GM20431 (cell line): ENCODE data around the gene DGKD.
"Not testable (repeated sequence)": the region's sequence is repeated elsewhere in the genome, so short reads cannot be mapped to it uniquely, and the experiment has no call there.

ENCODE experiments used
- in situ Hi-C: fragments of 300-500 bp; cut with MseI, MboI; formaldehyde crosslinking; loops from one replicate; pipeline ENCODE4 v1.15.0; 2020; ENCODE audit warnings: low sequenced_read_pairs; ENCODE audit not compliant: unreplicated experiment

The DGKD gene

DNA sequence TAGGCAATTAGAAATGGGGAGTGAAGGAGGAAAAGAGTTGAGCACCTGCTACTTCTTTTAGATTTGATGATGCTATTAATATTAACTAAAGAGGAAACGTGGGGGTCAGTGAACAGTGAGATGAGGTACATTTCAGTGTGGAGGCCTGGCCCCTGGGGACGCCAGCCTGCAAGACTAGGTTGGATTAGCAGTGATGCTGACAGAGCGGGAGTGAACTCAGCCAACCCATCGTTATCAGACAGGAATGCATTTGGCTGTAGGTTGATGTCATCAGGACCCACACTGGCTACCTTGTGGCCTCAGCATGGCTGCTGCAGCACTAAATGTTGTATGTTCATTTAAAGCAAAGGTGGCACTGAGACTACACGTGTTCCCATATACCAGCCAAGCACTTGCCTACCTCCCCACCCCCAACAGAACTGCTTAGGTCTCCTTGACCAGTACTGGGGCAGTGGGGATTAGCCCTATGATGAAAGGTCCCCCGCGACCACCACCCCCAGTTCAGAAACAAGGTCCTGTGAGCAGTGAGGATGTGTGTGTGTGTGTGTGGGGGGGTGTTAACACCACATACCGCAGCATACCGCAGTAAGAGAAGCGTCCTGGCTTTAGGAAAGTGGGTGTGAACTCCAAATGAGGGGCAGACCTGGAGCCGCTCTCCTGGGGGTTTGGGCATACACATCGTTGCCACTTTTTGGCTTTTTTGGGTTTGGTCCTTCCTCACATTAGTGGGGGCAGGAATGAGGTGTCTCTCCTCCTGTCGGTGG, 26.0 kb downstream of the DGKD start:
- in situ Hi-C loops: no loop called here

DNA sequence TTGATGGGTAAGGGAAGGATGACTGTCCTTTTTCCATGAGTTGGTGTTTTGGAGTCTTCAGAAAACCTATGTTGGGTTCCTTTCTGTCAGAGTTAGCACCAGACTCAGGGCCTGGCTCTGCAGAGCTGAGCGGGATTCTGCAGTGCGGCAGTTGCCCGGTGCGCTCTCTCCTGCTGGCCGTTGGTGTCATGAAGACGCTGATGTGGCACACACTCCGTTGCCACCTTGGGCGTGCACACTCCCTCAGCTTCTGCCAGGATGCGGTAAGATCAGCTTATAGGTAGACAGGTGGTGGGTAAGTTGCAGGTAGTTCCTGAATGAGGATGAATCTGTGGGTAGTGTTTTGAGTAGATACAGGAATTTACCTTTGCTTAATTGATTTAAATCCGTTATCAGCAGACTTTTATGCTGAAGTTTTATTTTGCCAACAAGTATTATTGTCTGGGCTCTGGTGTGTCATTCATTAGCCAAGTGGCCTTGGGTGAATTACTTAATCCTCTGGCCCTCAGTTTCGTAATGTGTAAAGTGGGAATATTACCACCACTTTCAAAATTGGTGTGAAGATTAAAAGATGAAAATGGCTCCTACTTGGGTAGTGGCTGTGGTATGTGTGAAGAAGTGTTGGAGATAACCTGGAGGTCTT, 26.8 kb downstream of the DGKD start:
- in situ Hi-C loops: no loop called here

DNA sequence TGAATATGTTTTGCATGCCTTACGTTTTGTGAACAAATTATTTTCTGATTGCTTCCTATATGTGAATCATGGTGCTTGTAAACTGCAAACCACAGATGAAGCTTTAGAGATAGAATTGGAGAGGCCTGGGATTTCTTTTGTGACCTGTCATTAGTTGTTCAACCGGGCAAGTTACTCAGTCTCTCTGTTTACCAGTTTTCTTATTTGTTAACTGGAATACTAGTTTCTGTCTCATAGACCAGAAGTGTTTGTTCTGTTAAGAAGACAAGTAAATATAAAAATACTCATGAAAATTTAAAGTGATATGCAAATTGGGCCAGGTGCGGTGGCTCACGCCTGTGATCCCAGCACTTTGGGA, 27.3 kb downstream of the DGKD start:
- in situ Hi-C loops: no loop called here

DNA sequence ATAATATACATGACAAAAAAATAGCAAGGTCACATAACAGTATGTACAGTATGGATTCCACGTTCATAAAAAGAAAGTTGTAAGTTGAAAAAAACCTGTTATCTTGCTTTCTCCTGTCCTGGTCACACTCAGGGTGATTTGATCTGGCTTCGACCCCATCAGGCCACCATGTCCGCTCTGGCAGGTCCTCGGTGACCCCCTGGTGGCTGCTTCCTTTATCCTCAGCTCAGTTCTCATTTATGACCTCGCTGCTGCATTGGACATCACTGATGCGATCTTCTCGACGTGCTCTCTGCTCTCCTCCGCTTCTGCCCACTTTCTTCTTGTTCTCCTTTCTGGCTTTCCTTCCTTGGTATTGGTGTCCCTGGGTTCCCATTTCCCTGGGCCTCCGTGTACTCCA, 29.7 kb downstream of the DGKD start:
- in situ Hi-C loops: no loop called here

DNA sequence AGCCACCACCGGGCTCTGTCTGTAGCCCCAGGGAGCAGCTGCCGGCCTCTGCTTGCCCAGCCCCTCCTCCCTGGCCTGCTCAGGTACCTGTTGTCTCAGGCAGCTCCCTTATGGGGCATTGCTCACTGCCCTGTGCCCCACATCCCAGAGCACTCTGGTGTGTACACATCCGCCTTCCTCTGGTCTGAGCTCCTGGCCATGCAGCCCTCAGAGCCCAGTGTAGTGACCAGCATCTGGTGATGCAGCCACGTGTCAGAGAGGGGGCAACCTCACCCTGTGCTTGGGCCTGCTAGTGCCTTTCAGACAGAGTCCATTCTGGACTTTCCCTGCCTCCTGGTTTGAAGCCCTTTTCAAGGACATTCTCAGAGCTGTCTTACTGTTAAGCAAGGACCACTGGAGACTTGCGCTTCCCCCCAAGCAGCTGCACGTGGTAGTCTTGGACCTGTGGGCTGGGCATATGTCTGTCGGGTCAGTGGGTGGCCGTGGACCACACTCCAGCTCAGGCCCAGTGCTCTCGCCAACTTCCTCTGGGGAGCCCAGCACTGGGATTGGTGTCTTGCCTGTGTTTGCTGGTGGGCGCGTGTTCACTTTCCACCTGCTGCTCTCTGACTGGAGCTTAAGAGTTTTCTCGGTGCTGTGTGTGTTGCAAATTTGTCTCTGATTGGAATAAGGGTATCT, 30.7 kb downstream of the DGKD start:
- in situ Hi-C loops: no loop called here

DNA sequence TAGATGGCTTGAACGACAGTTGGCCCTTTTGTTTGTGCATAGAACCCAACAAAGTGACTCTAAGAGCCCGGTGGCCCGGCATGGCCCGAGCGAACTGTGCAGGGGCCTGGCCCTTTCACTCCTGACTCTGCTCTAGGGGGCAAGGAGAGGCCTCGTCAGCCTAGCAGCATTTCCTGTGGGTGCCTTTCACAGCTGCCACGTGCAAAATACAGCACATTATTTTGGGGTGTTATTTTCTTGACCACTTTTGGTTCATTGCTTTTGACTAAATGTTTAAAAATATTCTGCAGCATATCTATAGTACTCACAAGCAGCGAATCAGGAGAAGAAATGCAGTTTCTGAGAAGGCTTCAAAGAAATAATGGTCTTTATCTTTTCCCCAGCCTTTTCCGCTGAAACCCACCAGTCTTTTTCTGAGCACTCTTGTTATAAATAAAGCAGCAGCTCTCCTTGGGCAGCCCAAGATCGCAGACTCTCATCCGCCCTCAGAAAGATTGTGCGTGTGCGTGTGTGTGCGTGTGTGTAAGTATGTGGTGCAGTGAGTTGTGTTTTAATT, 31.3 kb downstream of the DGKD start:
- in situ Hi-C loops: no loop called here

DNA sequence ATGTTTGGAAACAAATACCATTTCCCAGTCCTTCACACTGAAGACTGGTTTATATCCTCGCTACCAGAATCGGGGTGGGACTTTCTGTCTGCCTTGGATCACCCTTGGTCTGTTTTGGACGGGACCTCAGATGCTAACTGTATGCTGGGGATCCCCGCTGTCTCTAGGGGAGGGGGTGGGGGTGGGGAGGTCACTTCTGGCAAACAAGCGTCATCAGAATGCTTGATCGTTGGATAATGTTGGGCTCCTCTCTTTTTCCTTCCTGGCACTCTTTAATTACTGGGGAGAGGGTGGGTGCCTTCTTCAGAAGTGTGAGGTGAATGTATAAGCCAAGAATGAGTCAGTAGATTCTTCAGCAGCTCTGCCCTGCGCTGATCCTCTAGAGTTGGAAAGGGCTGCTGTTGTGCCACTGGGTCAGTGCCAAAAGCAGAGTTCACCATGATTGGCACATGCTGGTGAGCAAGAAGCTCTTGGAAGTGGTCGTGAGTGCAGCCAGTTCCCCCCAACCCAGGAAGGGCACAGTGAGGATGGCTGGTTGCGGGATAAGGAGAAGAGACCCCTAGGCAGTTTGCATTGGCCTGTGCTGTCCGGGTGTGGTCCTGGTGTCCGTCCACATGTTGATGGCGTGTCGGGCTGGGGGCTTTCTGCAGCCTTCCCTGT, 32.2 kb downstream of the DGKD start:
- in situ Hi-C loops: no loop called here

DNA sequence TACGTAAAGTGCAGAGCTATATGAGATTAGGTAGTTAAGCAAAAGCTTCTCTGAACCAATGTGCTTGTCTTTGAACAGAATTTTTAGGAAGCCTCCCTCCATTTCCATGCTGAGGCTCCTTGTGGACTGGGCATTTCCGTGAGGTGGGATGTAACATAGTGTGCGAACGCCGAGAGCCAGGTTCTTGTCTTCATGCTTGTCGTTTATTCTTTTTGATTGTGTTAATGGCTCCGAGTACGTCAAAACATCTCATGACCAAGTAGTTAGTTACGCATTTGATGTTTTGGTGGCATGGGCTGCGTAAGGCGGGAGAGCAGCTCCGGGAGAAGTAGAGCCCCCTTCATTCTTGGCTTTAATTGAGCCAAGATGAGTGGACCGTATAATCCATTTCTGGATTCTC, 32.9 kb downstream of the DGKD start:
- in situ Hi-C loops: no loop called here

DNA sequence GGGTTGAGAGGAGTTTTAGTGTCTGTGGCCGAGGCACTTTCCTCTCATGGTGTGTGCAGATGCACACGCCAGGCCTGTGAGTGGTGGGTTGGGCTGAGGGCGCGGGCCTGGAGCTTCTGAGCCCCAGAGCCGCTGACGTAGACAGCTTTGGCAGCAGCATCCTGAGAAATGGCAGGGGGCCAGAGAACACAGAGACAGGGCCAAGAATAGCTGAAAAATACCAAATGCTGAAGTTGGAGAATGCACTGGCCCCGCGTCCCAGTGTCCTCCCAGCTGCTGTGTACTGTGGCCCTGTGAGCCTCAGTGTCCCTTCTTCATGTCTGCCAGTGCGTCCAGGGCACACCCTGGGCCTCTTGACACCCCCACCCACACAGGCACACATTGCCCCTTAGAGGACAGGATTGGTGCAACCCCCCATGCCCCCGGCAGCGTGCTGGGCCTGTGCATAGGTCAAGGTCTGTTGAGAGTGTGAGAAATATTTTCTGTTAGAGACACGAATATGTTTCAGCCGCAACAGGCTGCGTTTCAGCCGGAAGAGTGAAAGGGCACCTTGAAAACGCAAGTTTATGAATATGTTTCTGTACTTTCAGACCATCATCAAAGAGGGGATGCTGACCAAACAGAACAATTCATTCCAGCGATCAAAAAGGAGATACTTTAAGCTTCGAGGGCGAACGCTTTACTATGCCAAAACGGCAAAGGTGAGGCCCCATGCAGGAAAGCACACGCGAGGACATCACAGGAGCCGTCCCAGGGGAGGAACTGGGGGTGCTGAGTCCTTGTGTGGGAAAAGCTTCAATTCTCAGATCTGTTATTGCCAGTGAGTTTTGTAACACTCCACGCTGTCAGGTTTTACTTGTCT, 33.6 kb downstream of the DGKD start:
- in situ Hi-C loops: no loop called here

DNA sequence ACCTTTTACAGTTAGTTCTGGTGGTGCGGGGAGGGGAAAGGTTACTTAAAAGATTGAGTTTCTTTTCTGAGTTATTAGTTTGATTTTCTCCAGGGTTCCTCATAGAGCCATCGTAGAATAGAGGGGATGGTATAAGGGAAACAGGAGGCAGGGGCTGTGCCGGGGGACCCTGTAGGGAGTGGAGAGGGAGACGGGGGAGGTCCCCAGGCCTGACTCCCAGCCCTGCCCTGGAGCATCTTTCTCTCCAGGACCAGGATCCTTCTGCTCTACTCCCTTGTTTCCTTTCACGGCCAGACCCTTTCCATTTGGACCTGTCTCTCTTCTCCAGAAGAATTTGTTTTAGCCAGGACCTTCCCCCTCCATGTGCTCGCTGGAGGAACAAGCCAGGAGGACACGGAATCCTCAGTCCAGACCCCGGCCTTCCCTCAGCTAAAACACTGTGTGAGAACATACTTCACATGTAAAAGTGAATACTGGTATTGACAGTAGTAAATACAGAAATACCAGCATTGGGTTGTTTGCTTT, 35.4 kb downstream of the DGKD start:
- in situ Hi-C loops: no loop called here

DNA sequence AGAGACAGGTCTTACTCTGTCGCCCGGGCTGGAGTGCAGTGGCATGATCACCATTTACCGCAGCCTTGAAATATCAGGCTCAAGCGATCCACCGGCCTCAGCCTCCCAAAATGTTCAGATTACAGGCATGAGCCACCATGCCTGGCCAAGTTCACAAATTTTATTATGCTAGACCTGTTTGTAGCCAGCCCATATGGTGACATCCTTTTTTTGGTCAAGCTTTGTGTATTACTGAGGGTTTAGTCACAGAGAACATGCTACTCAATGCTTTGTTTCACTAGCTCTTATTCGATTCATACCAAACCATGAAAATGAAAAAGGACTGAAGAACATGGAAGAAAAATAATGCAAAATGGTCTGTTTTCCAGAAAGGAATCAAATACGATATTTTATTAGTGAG, 41.4 kb downstream of the DGKD start:
- in situ Hi-C loops: no loop called here

DNA sequence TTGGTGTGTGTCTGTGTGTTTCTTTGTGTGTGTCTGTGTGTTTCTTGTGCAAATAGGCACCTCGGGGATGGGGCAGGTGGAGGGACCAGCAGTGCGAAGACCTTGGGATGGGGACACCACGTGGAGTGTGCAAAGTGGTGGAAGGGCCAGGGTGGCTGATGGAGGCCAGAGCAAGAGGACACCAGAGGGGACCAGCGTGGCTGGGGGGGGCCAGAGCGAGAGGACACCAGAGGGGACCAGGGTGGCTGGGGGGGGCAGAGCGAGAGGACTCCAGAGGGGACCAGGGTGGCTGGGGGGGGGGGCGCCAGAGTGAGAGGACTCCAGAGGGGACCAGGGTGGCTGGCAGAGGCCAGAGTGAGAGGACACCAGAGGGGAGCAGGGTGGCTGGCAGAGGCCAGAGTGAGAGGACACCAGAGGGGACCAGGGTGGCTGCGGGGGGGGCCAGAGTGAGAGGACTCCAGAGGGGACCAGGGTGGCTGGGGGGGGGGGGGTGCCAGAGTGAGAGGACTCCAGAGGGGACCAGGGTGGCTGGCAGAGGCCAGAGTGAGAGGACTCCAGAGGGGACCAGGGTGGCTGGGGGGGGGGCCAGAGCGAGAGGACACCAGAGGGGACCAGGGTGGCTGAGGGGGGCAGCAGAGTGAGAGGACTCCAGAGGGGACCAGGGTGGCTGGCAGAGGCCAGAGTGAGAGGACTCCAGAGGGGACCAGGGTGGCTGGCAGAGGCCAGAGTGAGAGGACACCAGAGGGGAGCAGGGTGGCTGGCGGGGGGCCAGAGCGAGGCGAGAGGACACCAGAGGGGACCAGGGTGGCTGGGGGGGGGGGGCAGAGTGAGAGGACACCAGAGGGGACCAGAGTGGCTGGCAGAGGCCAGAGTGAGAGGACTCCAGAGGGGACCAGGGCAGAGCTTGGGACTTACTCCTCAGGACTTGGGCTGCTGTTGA, 42.7 kb downstream of the DGKD start:
- in situ Hi-C loops: not testable (repeated sequence)

DNA sequence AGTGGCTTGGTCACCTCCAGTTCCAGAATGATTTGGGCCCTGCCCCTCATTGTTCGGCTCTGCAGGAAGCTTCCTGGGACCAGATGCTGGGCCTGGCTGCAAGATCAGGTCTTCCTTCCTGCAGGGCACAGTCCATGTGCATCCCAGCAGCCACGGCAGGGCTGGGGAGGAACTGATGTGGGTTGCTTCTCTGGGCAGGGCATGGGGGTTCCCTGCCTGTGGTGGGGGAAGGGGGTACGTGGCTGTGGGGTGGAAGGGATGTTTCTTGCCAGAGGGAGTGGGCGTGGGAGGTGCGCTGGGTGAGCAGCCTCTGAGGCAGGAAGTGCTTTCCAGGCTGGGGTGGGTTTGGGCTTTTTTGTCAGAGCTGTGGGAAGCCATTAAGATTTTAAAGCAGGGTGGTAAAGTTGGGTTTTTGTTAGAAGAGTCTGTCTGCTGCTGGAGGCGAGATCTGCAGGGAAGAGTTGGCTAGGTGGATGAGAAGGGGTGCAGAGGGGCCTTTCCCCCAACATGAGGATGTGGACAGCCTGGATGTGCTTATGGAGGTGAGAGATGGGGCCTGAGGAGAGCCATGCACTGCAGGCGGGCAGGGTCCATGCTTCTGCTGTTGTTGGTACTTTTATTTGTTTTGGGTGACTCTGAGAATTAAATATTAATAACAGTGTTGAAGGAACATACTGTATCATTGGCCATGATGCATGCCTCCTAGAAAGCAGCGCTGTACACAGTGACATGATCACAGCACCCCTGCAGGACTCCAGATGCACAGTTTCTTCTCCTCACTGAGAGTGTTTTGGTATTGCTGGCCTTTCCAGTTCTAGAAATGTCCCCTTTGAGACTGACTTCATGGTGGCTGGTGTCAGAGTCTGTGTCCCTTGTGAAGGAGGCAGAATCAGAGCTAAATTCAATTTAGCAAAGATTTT, 45.3 kb downstream of the DGKD start:
- in situ Hi-C loops: no loop called here

DNA sequence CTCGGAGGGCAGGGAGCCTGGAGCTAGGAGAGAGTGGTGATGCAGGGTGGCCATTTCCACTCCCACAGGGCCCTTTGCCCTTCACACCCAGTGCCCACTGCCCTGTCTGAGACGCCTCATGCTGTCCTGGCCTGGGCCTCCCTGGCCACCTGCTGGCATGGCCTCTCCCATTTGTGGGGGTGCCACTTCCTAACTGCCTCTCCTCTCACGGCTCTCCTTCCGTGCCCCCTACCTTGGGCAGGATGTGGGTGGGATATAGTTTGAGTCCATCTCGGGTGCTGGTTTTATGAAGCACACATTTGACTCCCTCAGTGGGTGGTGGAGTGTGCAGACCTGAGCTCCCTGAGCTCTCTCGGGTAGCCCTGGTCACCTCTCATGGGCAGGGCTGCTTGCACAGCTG, 46.0 kb downstream of the DGKD start:
- in situ Hi-C loops: no loop called here

DNA sequence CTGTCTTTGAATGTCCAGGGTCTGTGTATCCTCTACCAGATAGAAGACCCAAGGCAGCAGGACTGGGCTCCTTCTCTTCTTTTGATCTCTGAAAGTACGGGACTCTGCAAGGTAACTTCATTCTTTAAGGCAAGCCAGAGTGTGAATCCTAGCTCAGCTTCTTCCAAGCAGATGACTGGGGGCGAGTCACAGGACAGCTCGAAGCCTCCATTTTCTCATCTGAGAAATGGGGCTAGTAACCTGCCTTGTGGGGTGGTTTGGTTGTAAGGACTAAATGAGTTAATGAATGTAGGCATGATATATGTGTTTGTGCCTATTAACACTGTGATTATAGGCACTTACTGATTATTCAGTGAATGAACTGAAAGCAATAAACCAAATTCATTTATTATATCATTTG, 46.7 kb downstream of the DGKD start:
- in situ Hi-C loops: no loop called here

DNA sequence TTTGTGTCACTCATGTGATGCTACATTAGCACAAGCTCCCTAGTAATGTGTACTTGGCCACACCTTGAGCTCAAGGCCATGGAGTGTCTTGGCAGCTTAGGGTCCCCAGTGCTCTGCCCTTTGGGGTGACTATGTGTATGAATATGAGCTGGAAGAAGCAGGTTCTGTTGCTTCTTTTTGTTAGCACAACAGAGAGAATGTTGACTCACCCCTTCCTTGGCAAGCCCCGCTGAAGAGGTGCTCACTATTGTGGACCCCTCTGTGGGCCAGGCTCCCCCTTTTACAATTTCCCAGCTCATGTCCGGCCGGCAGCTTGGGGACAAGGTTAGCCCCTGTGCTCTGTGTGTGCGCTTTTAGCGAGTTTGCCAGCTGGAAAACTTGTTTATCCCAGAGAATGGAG, 48.1 kb downstream of the DGKD start:
- in situ Hi-C loops: no loop called here

DNA sequence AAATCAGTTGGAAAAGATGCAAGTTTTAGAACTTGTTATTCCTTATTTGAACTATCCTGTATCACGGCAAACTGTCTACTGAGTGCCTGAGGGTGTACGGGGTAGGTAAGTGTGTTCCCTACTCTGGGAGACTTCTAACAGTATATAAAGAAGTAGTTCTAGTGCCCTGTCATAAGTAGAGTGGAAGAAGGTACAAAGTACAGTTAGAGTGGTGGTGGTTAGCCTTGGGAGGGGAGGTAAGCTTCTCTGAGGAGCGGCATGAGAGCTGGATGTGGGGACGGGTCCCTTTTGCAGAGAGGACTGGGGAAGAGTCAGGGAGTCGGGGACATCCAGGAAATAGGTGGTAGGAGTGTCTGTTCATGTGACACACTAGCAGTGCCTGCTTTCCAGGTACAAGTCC, 48.5 kb downstream of the DGKD start:
- in situ Hi-C loops: no loop called here

DNA sequence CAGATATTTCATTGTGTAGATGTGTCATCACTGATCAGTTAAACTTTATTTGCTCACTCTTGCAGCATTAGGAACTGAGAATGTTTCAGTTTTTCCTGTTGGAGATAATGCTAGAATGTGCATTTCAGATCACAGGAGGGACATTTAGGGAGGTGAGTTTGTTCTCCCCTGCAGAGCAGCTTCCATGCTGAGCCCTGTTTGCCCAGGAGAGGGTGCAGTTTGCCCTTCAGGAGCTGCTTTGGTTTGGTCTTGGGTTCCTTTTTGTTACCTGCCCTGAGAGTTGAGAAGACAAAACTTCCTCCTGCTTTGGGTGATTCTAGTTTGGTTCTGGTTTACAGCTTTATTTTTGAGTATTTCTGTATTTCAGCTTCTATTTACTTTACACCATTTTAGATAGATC, 49.9 kb downstream of the DGKD start:
- in situ Hi-C loops: no loop called here
